DMS153 (cell line): ENCODE results near the gene CNIH4.
"Not testable (repeated sequence)": the region's sequence is repeated elsewhere in the genome, so short reads cannot be mapped to it uniquely, and the experiment has no call there.

Experiments
- DNase-seq: peaks from one replicate; lab custom pipeline; 2025; lab: John Stamatoyannopoulos, UW

CNIH4 gene

GRCh38 chr1:224399887-224400286, 43.2 kb downstream of the CNIH4 start:
- no peak for DNase-seq

DNA sequence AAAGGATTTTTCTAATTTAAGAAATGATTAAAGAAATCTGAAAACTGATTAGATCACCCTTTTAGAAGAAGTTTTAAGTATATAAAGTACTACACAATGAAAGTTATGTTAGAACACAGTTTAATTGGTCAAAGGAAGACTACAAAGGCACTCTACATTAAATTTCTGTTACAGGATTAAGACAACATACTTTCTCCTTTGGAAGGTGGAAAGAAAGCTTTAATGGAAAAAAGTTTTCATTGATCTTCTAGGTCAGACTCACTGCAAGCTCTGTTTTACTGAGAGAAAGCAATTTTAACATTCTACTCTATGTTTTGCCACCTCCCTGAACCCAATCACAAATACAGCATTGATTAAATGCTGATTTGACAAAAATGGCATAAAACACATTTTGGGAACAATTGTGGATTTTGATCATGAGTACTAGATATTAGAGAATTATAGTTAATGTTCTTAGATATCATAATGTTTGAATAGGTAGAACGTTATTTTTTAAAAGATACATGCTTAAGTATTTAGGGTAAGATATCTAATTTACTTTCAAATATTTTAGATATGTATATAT, 45.9 kb downstream of the CNIH4 start:
- no peak for DNase-seq

GRCh38 chr1:224404916-224405603, 48.4 kb downstream of the CNIH4 start:
- DNase-seq, result no peak

- no peak for DNase-seq
These were observed 48.9 kb downstream of the CNIH4 start for GRCh38 chr1:224405604-224405970.

DNA sequence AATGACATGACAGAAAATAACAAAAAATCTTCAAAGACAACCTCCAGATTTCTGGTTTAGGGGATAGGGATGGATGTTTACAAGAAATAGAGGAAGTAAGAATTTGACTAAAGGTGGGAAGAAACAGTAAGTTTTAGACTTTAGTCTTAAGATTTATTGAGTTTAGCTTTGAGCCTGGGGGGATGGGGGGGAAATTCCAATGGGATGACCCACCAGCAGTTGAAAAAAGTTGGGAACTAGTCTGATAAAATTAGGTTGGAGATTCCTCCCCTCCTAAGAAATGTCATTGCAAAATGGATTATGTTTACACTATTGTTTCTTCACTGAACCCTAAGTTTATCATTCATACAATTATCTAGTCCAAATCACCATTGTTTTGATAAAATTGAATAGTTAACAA, 49.5 kb downstream of the CNIH4 start:
- no peak for DNase-seq

DNA sequence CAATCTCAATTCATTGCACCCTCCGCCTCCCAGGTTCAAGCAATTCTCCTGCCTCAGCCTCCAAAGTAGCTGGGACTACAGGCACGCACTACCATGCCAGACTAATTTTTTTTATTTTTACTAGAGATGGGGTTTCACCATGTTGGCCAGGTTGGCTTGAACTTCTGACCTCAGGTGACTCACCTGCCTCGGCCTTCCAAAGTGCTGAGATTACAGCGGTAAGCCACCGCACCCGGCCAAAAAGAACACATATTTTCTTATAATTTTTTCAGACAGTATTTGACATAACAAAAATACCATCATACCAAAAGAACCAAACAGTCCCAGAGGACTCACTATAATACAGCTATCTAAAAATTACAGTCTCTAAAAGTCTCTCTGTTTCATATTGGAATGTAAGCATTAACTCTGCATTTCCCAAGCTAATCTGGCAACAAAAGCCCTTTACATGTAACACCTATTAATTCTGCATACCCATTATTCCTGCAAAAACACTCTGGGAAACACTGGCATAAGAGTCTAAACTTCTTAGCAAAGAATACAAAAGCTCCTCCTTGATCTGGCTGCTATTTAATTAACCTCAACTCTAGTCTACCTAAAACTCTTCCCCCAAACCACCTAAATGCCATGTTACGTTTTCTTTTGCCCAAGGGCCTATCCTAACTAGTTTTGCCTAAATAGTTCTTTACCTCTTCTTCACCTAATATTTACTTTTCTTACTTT, 51.1 kb downstream of the CNIH4 start:
- no peak for DNase-seq

DNA sequence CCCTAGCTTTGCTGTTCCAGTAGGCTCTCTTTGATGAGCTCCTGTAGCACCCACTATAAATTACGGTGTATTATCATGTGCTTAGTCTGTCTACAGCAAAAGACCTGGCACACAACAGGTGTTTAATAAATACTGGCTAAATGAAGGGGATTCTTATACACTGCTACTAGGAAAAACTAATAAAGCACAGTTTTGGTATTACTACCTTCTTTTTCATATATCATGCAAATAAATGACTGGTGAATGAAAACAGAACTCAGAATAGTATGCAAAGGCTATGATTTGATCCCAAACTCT, 51.6 kb downstream of the CNIH4 start:
- DNase-seq, result no peak

DNA sequence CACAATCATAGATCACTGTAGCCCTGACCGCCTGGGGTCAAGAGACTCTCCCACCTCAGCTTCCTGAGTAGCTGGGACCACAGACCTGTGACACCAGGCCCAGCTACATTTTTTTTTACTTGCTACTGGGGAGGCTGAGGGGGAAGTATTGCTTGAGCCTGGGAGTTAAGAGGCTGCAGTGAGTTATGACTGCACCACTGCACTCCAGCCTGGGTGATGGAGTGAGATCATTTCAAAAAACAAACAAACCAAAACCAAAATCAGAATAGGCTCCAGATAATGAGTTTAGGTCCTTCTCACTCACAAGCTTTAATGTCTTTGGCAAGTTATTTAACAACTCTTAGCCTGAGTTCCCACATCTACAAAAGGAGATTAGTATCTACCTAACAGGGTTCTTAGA, 55.1 kb downstream of the CNIH4 start:
- no peak for DNase-seq

DNA sequence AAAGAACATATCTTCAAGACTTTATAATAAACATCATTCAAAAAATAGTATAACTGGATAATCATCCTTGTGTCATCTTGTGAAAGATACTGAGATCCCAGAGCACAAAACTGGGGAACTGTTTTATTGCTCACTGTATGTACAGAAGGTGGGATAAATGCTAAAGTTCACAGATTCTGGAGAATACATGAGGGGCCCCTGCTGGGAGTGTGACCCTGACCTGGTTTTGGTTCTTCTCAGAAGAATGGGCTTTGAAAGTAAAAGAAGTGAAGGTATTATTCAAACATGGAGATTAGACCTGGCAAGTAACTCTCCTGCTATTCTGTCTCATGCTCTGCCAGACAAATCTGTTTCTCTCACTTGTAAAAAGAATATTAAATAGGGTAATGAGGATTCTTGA, 63.4 kb downstream of the CNIH4 start:
- DNase-seq, result no peak

DNA sequence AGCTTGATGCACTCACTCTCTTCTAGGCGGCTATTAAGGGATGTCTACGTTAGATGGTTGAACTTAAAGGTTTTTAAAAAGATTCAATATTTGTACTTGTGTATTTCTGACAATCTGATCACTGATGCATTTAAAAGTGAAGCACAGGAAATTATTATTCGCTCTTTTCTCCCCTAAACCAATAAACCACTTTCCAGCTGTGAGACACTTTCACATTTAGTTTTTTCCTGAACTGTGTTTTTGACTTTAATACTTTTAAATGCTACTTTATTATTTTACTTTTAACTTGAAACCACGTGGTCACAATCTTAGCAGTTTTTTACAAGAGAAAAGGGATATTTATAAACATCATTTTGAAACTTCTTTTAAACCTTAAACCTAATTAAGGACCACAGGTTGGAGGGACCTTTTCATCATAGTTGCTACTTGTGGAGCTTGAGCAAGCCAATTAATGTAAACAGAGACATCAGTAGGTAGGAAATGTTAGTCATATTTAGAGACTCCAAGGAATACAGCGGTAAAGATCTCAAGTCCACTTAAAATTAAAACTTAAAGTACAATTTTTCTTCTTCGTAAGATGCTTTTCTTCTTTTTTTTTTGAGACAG, 68.7 kb downstream of the CNIH4 start:
- no peak for DNase-seq

DNA sequence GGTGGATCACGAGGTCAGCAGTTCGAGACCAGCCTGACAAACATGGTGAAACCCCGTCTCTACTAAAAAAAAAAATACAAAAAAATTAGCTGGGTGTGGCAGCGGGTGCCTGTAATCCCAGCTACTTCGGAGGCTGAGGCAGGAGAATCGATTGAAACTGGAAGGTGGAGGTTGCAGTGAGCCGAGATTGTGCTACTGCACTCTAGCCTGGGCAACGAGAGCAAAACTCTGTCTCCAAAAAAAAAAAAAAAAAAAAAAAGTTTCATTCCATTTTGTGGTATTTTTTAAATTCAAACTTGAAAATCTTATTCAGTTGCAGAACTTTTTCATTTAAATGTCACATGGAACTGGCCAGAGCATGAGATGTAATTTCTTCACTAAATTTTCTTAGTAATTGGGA, 70.2 kb downstream of the CNIH4 start:
- not testable (repeated sequence) for DNase-seq

- no peak for DNase-seq
These were observed 70.7 kb downstream of the CNIH4 start for GRCh38 chr1:224427346-224427745.

GRCh38 chr1:224428713-224429112, 72.0 kb downstream of the CNIH4 start:
- not testable (repeated sequence) for DNase-seq
